Panc1 (cell line): Measurements from ENCODE around the gene CCDC172. TPM values are rescaled to one million over a fixed set of nuclear protein-coding genes. Genes with fewer than 3 reads are reported as not detected.

Experiments used
- ATAC-seq: fragments of 200-7000 bp; cut with Tn5 transposase; 2 replicates; pipeline ENCODE4 v1.9.1; 2020; ENCODE audit warnings: mild to moderate bottlenecking, moderate library complexity
- BruUV-seq: library from RNA; stranded (reverse); fragments of 400-500 nt; replicated peaks from 2 replicates; lab custom pipeline; 2021; lab: Mats Ljungman, UMichigan
- CTCF ChIA-PET: fragments of 300-600 bp; sonication (Branson Sonifier 250); formaldehyde crosslinking; loops from one replicate; lab custom pipeline; 2022; ENCODE audit warnings: antibody characterized with exemption; lab: Charles Lee
- POLR2A ChIA-PET: fragments of 300-600 bp; sonication (Branson Sonifier 250); formaldehyde crosslinking; loops from one replicate; lab custom pipeline; 2022; ENCODE audit warnings: antibody characterized with exemption; lab: Charles Lee
- DNase-seq: peaks from one replicate; pipeline ENCODE4 v3.0.0-alpha.2; 2010; ENCODE audit warnings: low read depth, low spot score
- H3K27ac ChIP-seq: 2 replicates; pipeline ENCODE4 v1.5.1; 2011; ENCODE audit warnings: mild to moderate bottlenecking, low read length, inconsistent platforms
- H3K27me3 ChIP-seq: fragments of 200-500 bp; sonication (Bioruptor generic); 2 replicates; pipeline ENCODE4 v1.6.0; 2014; ENCODE audit warnings: low read length, inconsistent platforms; ENCODE audit not compliant: control insufficient read depth, insufficient read depth
- H3K36me3 ChIP-seq: fragments of 200-500 bp; sonication (Bioruptor generic); 2 replicates; pipeline ENCODE4 v1.5.1; 2014; ENCODE audit warnings: inconsistent platforms, mild to moderate bottlenecking, low read length, moderate library complexity; ENCODE audit not compliant: control insufficient read depth, insufficient read depth
- H3K4me1 ChIP-seq: 2 replicates; pipeline ENCODE4 v1.5.1; 2011; ENCODE audit warnings: inconsistent platforms, mild to moderate bottlenecking, low read length, moderate library complexity; ENCODE audit not compliant: control insufficient read depth, insufficient read depth
- H3K4me3 ChIP-seq, 2 experiments: 2 replicates each; pipeline ENCODE4 v1.5.1; 2011 to 2012; ENCODE audit warnings: low read depth in 2 of 2, low read length in 2 of 2, mild to moderate bottlenecking in 2 of 2, inconsistent platforms in 1 of 2, moderate library complexity in 1 of 2
- H3K9me3 ChIP-seq: fragments of 200-500 bp; sonication (Bioruptor generic); 2 replicates; pipeline ENCODE4 v1.5.1; 2014; ENCODE audit warnings: low read depth, mild to moderate bottlenecking, inconsistent platforms, low read length, moderate library complexity; ENCODE audit not compliant: control insufficient read depth, insufficient read depth
- CTCF ChIP-seq: fragments of 450-650 bp; IDR thresholded peaks from 2 replicates; pipeline ENCODE4 v1.5.1; 2017; ENCODE audit warnings: mild to moderate bottlenecking
- POLR2AphosphoS5 ChIP-seq: IDR thresholded peaks from 2 replicates; pipeline ENCODE4 v1.6.1; 2012; ENCODE audit warnings: mild to moderate bottlenecking, low read depth, low read length, moderate library complexity
- REST ChIP-seq, 2 experiments: IDR thresholded peaks; 2 replicates each; pipeline ENCODE4 v1.6.1; 2011 to 2012; ENCODE audit warnings: low read depth in 2 of 2, control low read depth in 1 of 2, low read length in 1 of 2, mild to moderate bottlenecking in 1 of 2, moderate library complexity in 1 of 2; ENCODE audit not compliant: insufficient read depth in 1 of 2
- SIN3A ChIP-seq: IDR thresholded peaks from 2 replicates; pipeline ENCODE4 v1.6.1; 2012; ENCODE audit warnings: low read depth, mild to moderate bottlenecking, low read length, moderate library complexity, borderline replicate concordance; ENCODE audit not compliant: insufficient read depth
- TCF7L2 ChIP-seq: IDR thresholded peaks from 2 replicates; pipeline ENCODE4 v1.6.1; 2011; ENCODE audit warnings: mild to moderate bottlenecking, low read depth, low read length, inconsistent platforms
- in situ Hi-C: cut with HindIII; loops from 2 replicates; pipeline ENCODE4 v1.10.0; 2016; ENCODE audit warnings: low sequenced_read_pairs, low pct_unique_long_range_greater_than_20kb
- intact Hi-C: fragments of 100-400 bp; cut with micrococcal nuclease; formaldehyde crosslinking; loops from one replicate; pipeline ENCODE4 v1.10.0; 2022; ENCODE audit not compliant: unreplicated experiment
- total RNA-seq: library from RNA; stranded (reverse); gene quantifications from one replicate; pipeline ENCODE4 v1.2.1, GENCODE V29; 2021; ENCODE audit not compliant: unreplicated experiment

CCDC172 gene
- total RNA-seq, 1 experiment from 2014 or later = not detected

GRCh38 chr10:116278846-116279245, 45.4 kb upstream of the CCDC172 start:
- in situ Hi-C loops = no loop called here
- BruUV-seq = no TSS peak

GRCh38 chr10:116281775-116282174, 42.5 kb upstream of the CCDC172 start:
- Histone ChIP-seq H3K27ac (no peak overlapping the region), H3K9me3 (no peaks in the 10 kb centered on the region), H3K27me3 (0 out of 2 replicates have a peak, but pooled peaks cover 3% of the 10 kb centered on the region), H3K36me3 (no peaks in the 10 kb centered on the region), H3K4me1 (no peaks in the 10 kb centered on the region), H3K4me3 (no peak overlapping the region)
- POLR2A ChIA-PET = no interaction called here
- ATAC-seq = no peak
- no peak for DNase-seq
- intact Hi-C loops (loop anchor here (10.0 kb wide), 1 partner anchor 1107 kb away; no protein-coding TSS in a partner anchor), in situ Hi-C loops (no loop called here)
- BruUV-seq = no TSS peak
- CTCF ChIA-PET = no interaction called here
- no peak for TF ChIP-seq REST (IDR thresholded peaks at IDR 0.05; ENCODE audit: insufficient read depth in 1 of 2, low read depth in 2 of 2, low read length in 1 of 2)
- TF ChIP-seq SIN3A = no peak
- TF ChIP-seq CTCF = no peak
- TF ChIP-seq POLR2AphosphoS5 = no peak
- no peak for TF ChIP-seq TCF7L2

More at GRCh38 chr10:116278846-116279245, 45.4 kb upstream of the CCDC172 start:
- DNase-seq (no peak), ATAC-seq (no peak)
- TF ChIP-seq REST (IDR thresholded peaks at IDR 0.05; ENCODE audit: insufficient read depth in 1 of 2, low read depth in 2 of 2, low read length in 1 of 2) (no peak), TCF7L2 (no peak), POLR2AphosphoS5 (no peak)
- H3K27ac ChIP-seq = no peak overlapping the region
- ChIA-PET CTCF (no interaction called here), POLR2A (no interaction called here)
- intact Hi-C loops = no loop called here
- H3K4me3 ChIP-seq = no peak overlapping the region
- H3K27me3 ChIP-seq = peaks cover 22% of the 10 kb centered on the region
- no peaks in the 10 kb centered on the region for H3K4me1 ChIP-seq
- no peaks in the 10 kb centered on the region; the same call in 1 of the 2 replicates for H3K36me3 ChIP-seq
- no peaks in the 10 kb centered on the region for H3K9me3 ChIP-seq
